Activated CD4-positive, alpha-beta T cell treated with anti-CD3 and anti-CD28 coated beads, Interleukin-2, amount 50 U/mL, for 1 hour (primary cell): ENCODE results near the gene AATK.
A peak's percentile ranks its signal among the peaks of the same experiment; 100 is the strongest.

ENCODE experiments used
- DNase-seq: peaks from one replicate; pipeline ENCODE4 v3.0.0-alpha.2; 2020

AATK gene

DNA sequence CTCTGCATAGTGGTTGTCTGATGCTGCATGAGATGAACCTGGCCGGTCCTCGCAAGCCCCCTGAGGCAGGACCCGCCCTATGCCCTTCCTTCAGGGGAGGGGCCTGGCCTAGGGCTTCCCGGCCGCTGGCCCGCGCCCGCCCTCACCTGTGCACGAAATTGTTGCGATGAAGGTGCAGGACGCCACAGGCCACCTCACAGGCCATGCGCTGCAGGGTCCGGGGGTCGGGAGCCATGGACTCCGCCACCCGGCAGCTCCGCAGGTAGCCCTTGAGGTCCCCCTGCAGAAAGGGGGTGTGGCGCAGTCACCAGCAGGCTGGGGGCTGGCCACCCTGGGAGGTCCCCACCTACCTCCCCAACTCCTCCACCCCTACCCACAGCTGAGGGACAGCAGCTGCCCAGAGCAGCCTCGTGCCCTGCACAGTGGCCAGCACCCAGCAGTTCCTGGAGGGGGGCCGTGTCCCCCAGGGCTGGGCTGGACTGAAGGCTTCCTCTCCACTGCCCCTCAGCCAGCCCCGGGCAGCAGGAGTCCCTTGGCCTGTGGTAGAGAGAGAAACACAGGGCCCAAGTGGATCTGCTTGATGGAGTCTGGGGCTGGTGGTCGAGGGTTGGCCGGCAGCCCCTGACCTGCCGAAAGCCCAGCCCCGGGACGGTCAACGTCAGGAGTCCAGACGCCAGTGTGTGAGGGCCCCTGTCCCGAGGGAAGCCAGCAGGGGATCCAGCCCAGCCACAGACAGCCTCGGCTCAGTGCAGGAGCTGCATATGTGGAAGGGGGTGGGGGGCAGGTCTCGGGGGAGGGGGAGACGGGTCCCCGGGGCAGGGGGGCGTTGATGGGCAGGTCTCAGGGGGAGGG lies 39.5 kb downstream of the AATK start:
- no peak for DNase-seq

GRCh38 chr17:81125573-81126081 lies 40.4 kb downstream of the AATK start:
- no peak for DNase-seq

- DNase-seq = no peak
Observed at GRCh38 chr17:81124377-81124776, 41.6 kb downstream of the AATK start.

- DNase-seq = no peak
Observed at GRCh38 chr17:81123052-81124048, 42.7 kb downstream of the AATK start.

GRCh38 chr17:81121841-81122733 lies 43.9 kb downstream of the AATK start:
- DNase-seq = no peak

DNA sequence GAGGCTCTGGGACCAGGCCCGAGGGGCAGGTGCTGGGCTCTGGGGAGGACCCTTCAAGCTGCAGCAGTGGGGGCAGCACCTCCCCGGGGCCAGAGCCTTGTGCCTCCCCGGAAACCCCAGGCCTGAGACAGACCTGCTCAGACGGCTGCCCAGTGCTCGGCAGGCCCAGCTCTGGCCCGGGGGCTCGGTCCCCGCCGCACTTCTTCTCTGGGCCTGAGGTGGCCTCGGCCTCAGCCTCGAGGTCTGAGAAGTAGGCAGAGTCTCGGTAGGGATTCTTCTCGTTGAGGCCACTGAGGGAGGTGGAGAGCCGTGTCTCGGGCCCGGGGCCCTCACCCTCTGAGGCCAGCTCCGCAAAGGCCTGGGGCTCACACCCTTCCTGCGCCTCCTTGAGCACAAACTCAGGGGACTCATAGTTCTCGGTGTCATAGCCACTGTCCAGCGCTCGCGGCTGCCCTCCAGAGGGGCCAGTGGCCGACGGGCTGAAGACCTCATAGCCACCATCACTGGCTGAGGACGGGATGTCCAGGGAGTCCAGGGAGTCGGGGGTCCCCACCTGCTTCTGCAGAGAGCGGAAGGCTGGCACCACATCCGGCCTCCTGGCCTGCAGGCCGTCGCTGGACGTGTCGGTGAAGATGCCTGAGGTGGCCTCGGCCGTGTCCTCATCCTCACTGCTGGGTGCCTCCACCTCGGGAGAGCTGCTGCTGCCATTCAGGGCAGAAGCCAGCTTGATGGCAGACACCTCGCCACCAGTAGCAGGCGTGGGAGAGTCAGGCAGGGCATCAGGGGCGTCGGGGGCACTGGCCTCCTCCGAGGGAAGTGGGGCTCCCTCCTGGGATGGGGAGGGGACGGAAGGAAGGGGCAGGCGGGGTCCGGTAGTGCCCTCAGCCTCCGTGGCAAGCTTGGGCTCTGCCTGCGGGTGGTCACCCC lies 45.1 kb downstream of the AATK start:
- DNase-seq = no peak

DNA sequence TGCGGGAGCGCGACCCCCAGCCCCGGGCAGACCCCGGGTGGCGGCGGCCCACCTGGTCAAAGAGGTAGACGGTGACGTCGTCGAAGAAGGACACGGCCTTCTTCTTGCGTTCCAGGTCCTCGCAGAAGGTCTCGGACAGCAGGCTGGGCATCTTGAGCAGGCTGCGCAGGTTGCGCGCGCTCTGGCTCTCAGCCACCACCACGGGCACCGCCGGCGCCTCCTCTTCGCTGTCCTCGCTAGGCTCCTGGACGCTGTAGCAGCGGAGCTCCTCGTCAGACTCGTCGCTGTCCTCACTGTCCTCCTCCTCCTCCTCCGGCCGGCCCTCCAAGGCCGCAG lies 45.9 kb downstream of the AATK start:
- no peak for DNase-seq

GRCh38 chr17:81119223-81120148 lies 46.5 kb downstream of the AATK start:
- DNase-seq = peak; percentile 90

DNA sequence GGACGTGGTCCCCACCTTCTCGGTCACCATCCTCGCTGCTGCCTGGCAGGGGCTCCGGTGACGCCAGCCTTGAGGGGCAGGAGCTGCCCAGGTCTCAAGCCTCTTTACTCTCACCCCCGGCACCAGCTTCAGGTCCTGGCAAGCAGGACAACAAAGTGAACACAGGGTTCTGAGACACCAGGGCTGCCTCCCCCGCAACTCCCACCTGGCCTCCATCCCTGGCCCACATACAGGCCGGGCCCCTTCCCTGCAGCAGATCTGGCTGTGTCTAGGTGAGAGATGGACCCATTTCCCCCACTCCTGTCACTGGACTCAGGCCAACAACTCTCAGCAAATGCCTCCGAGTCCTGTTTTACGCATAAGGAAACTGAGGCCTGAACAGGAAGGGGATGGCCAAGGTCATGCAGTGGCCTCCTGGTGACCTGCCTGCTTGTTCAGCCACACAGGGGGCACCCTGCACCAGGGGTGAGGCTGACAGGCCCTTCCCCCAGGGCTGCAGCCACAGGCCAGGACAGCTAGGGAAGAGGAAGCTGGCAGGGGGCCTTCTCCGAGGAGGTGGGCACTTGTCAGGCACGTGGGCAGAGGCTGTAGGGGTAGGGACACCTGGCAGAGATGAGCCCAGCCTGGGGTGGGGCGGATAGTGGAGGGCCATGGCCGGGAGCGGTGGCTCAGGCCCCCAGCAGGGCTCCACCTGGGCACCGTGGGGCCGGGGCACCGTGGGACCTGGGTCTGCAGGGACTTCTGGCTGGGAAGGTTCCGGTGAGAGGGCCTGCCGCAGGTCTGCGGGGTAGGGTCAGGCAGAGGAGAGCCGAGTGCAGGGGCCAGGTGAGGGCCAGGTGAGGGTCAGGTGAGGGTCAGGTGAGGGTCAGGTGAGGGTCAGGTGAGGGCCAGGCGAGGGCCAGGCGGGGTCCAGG lies 47.5 kb downstream of the AATK start:
- DNase-seq = no peak

- DNase-seq = no peak
Observed at GRCh38 chr17:81117672-81118198, 48.3 kb downstream of the AATK start.

DNA sequence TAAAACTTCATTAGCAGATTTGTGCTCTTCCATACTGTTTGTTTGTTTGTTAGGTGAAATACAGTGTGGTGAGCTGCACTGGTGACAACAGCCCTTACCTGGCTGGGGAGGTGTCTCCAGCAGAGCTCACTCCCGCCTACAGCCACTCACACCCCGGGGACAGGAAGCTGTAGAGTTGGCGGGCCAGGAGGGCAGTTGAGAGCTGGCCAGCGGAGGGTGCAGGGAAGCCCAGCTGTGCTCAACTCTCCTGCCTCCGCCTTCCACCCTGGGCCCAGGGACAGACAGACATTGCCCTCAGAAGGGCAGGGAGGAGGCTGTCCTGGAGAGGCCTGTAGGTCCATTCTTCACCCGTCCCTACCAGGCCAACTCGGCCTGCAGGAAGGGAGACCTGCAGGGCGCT lies 49.3 kb downstream of the AATK start:
- no peak for DNase-seq

DNA sequence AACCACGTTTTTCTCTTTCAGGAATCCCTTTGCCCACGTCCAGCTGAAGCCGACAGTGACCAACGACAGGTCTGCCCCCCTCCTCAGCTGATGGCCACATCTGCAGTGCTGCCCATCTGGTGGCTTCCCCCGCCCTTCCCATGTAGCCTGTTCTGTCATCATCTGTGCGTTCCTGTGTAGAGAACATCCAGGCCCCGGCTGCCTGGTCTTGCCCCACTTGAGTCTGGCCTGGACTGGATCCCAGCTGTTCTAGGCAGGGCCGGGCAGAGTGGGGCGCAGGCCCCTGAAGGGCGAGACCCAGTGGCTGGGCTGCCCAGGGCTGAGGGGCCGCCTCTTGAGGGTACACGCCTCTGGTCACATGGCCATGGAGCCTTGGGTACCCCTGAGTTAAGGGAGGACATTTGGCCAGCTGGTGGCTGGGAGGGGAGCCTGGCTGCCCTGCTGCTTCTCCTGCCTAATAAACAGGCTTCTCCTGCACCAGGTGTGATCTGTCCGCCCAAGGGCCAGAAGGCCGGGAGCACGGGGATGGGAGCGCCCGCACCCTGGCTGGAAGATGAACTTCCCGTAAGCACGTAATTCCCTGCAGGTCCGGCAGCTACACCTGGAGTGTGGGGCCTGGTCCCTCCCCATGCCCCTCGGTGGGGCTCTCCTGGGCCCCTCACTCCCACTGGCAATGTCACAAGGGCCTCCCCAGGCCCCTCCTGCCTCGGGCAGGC lies 50.1 kb downstream of the AATK start:
- DNase-seq = no peak

- DNase-seq = no peak
Observed at GRCh38 chr17:81115219-81115618, 50.8 kb downstream of the AATK start.

- no peak for DNase-seq
Observed at GRCh38 chr17:81114351-81115093, 51.5 kb downstream of the AATK start.

- DNase-seq = no peak
Observed at GRCh38 chr17:81113158-81113724, 52.8 kb downstream of the AATK start.

DNA sequence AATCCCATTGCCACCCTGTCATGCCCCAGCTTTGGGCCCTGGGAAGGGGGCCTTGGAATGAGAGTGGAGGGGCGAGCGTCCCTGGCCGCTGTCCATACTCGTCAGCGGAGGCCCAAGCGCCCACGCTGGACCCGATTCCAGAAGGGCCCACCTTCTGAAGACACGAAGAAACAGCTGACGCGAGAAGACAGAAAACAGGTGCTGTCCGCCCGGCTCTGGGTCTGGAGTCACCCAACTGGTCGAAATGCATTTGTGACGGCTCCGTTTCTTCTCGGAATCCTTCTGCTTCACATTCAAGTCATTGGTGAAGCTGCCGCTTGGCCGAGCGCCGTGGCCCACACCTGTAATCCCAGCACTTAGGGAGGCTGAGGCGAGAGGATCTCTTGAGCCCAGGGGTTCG lies 53.6 kb downstream of the AATK start:
- no peak for DNase-seq

- no peak for DNase-seq
Observed at GRCh38 chr17:81111066-81111465, 55.0 kb downstream of the AATK start.
